22Rv1 (cell line): ENCODE results near the gene GAL.

Source experiments
- H3K27ac ChIP-seq: fragments of 450-650 bp; 2 replicates; pipeline ENCODE4 v1.5.1; 2017
- ZFX ChIP-seq: fragments of 450-650 bp; IDR thresholded peaks from 2 replicates; pipeline ENCODE4 v1.6.1; 2017; ENCODE audit warnings: antibody characterized with exemption, borderline replicate concordance
- TF ChIP-seq, protein P1 (sequence below): fragments of 450-650 bp; IDR thresholded peaks from 2 replicates; pipeline ENCODE4 v1.5.1; 2017; ENCODE audit warnings: mild to moderate bottlenecking

GAL gene

DNA sequence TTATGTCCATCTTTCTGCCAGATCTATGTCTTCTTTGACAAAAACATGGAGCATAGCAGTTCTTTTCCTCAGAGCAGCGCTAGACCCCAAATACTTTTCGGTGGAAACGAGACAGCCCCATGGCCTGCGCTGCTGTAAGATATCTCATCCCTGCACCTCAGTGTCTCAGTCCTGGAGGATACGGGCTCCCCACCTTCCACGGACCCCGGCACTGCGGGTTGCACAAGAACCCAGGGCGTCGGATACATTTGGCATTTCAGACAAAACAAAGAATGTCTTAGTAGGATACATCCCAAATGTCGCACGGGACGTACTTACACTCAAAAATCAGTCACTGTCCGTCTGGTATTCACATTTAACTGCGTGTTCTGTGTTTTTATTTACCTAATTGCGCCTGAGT is 9.9 kb upstream of the GAL start:
- TF ChIP-seq, protein P1, sequence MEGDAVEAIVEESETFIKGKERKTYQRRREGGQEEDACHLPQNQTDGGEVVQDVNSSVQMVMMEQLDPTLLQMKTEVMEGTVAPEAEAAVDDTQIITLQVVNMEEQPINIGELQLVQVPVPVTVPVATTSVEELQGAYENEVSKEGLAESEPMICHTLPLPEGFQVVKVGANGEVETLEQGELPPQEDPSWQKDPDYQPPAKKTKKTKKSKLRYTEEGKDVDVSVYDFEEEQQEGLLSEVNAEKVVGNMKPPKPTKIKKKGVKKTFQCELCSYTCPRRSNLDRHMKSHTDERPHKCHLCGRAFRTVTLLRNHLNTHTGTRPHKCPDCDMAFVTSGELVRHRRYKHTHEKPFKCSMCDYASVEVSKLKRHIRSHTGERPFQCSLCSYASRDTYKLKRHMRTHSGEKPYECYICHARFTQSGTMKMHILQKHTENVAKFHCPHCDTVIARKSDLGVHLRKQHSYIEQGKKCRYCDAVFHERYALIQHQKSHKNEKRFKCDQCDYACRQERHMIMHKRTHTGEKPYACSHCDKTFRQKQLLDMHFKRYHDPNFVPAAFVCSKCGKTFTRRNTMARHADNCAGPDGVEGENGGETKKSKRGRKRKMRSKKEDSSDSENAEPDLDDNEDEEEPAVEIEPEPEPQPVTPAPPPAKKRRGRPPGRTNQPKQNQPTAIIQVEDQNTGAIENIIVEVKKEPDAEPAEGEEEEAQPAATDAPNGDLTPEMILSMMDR: no peak
- TF ChIP-seq ZFX: no peak
- no peak overlapping the region for H3K27ac ChIP-seq

DNA sequence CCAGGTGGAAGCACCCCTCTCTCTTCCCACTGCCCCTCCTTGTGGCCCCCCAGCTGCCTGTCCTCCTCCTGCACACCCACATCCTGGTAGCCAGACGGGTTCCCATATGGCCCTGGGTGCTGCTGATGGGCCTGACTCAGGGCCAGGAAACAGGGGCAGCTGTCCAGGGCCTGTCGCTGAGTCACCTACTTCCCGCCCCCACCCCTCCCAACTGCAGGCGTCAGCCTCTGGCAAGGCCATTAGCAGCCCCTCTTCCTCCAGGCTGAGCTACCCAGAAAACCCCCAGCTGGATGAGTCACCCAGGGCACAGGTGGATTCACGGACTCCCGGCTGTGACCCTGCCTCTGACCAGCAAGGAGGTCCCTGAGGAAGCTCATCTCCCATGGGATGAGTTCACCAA is 6.9 kb upstream of the GAL start:
- TF ChIP-seq, protein P1: no peak
- no peak for TF ChIP-seq ZFX
- no peak overlapping the region for H3K27ac ChIP-seq

DNA sequence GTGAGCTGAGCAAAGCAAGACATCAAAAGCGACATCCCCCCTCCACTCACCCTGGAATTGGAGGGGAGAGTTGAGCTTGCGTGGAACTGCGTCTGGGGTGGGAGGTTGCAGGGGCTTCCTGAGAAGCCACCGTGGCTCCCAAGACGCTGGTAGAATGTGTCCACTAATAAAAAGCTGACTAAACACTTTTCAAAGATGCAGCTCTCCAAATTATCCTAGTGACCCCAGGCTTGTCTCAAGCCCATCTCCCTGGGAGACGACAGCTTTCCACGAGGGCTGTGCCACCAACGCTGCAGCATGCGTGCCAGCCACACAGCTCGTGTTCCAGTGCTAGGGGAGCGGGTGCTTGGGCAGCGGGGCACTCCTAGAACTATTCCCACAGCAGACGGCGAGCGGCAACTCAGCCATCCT is 6.3 kb upstream of the GAL start:
- no peak overlapping the region for H3K27ac ChIP-seq
- no peak for TF ChIP-seq ZFX
- TF ChIP-seq, protein P1: no peak

DNA sequence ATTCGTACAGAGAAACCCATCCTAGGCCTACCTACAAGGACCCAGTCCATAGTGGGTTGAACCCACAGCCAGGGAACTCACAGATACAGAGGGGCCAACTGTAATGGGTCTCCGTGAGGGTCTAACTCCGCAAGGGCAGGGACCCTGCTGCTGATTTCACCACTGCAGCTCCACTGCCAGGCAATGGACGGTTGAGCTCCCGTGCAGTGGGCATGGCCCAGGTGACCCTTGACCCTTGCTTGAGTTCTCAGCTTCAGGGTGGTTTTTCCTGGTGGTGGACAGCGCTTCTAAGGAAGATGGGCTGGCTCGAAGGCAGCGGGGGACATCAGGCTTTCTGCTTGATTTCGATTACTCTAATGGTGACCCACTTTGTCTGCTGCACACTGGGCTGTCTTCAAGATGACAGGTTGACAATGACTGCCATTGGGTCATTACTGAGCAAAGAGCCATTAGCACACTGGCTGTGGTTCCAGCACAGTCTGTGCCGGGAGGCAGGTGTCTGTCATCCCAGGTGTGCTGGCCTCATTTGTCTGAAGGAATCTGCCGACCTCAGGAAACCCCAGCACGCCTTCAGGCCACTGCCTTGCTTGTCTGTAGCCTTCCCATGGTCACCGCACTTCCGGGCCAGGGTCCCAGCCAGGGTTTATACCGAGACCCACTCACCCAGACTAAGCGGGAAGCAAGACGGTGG is 3.7 kb upstream of the GAL start:
- no peak overlapping the region for H3K27ac ChIP-seq
- TF ChIP-seq ZFX: no peak
- TF ChIP-seq, protein P1: no peak

DNA sequence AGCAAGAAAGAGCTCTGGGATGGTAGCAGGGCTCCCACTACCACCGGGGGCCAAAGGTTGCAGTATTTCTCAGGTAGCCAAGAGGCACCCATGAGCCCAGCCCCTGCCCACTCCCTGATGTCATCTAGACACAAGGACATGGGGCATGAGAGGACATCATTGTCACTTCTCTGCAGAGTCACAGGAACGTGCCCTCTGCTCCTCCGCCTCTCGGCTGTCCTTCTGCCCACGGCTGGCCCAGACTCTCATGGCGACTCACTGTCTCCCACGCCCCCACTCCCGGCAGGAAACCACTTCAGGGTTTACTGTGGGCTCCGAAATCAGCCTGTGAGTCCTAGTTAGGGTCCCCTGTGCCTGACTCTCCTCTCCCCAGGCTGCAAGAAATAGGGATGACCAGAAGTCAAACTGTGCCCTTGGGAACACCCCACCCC is 1.8 kb upstream of the GAL start:
- TF ChIP-seq, protein P1: no peak
- TF ChIP-seq ZFX: no peak
- no peak overlapping the region for H3K27ac ChIP-seq

DNA sequence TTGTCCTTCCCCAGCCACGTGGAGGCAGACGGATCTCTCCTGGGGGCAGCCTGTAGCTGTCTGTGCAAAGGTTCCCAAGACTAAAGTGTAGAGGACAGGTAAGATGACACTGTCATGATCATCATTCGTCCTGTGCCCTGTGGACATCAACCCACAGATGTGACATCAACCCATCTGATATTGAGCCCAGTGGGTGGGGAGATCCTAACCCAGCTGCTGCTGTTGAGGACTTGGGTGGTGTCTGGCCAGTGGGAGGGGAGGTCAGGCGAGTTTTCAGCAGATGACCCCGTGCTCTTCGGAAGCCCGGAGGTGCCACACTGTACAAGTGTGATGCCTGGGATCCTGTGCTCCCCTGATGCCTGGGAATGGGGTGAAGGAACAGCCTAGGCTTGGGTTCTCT is 1.2 kb upstream of the GAL start:
- no peak for TF ChIP-seq ZFX
- TF ChIP-seq, protein P1: no peak
- no peak overlapping the region for H3K27ac ChIP-seq

DNA sequence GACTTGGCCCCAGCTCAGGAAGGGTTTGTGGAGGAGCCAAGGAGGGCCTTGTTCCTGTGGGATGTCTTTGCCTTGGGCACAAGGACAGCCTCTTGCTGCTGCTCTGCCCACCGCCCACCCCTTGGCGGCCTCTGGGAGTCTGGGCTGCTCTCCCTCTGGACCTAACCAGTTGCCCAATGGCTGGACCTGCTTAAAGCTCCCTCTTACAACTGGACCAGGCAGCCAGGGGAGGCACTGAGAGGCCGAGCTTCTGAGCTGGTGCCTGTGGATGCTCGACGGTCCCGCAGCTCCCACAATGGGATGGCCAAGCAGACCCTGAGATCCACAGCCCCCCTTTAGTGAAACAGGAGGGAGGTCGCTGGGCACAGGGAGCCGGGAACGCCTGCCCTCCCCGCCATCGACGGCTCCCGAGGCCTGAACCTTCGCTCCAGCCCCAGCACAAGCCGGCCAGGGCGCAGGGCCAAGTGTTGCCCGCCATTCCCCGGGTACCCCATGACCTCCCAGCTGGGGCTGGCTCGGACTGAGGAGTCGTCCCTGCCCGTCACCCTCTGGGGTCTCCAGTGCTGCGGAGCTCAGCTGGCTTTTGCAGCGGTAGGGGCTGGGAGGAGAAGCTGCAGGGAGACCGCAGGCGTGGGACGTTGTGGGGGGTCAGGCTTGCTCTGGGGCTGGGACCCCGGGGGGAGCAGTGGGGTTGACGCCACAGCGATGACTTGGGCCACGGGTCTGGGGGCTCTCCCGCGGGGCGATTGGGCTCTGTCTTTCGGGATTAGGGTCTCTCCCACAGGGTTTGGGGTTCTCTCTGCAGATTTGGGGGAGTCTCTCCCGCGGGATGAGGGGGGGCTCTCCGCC is 584 bp upstream of the GAL start:
- TF ChIP-seq, protein P1: no peak
- no peak for TF ChIP-seq ZFX
- H3K27ac ChIP-seq: no peak overlapping the region
